Endothelial cell of umbilical vein (primary cell): ENCODE data around the gene IP6K3. TPM values are rescaled to one million over a fixed set of nuclear protein-coding genes. Genes with fewer than 3 reads are reported as not detected.

Experiments used
- BruUV-seq: library from RNA; stranded (reverse); fragments of 400-500 nt; replicated peaks from 2 replicates; lab custom pipeline; 2021; lab: Mats Ljungman, UMichigan
- CTCF ChIA-PET: fragments of 300-600, 350-600 bp; sonication (Branson Sonifier 250); formaldehyde crosslinking; loops from one replicate; lab custom pipeline; 2021; ENCODE audit warnings: antibody characterized with exemption, inconsistent platforms; lab: Charles Lee
- POLR2A ChIA-PET: fragments of 300-600, 350-600 bp; sonication (Branson Sonifier 250); formaldehyde crosslinking; loops from one replicate; lab custom pipeline; 2021; ENCODE audit warnings: antibody characterized with exemption, inconsistent platforms; lab: Charles Lee
- DNase-seq: peaks from one replicate; pipeline ENCODE4 v3.0.0-alpha.2; 2011; ENCODE audit warnings: low read depth, low spot score
- FAIRE-seq: peaks from 2 replicates; lab custom pipeline; 2011; peaks lifted over from hg19 to GRCh38; lab: Jason Lieb, UNC
- H2AFZ ChIP-seq: 2 replicates; pipeline ENCODE4 v1.6.0; 2012; ENCODE audit warnings: low read depth, low read length, control low read depth, inconsistent platforms
- H3K27ac ChIP-seq: 2 replicates; pipeline ENCODE4 v1.5.1; 2011; ENCODE audit warnings: low read depth, mild to moderate bottlenecking, control low read depth, low read length, moderate library complexity; ENCODE audit not compliant: insufficient read depth
- H3K27me3 ChIP-seq, 2 experiments: 2 replicates each; pipeline versions ENCODE4 v1.6.0 to v1.6.1; 2011; ENCODE audit warnings: low read length in 2 of 2, mixed read lengths in 1 of 2; ENCODE audit not compliant: control insufficient read depth in 2 of 2, insufficient read depth in 2 of 2
- H3K36me3 ChIP-seq, 2 experiments: 2 replicates in 1 of 2; 3 replicates in 1 of 2; pipeline ENCODE4 v1.5.1; 2011; ENCODE audit warnings: low read length in 2 of 2, mild to moderate bottlenecking in 1 of 2, moderate library complexity in 1 of 2; ENCODE audit not compliant: control insufficient read depth in 2 of 2, insufficient read depth in 2 of 2; ENCODE audit errors: extremely low read depth in 1 of 2
- H3K4me1 ChIP-seq: 3 replicates; pipeline ENCODE4 v1.5.1; 2011; ENCODE audit warnings: mild to moderate bottlenecking, low read length; ENCODE audit not compliant: control insufficient read depth, insufficient read depth; ENCODE audit errors: extremely low read depth
- H3K4me2 ChIP-seq: 2 replicates; pipeline ENCODE4 v1.6.1; 2011; ENCODE audit warnings: low read length, control low read depth, mixed read lengths; ENCODE audit not compliant: insufficient read depth
- H3K4me3 ChIP-seq, 3 experiments: fragments of 200-600 bp in 1 of 3; sonication (generic), shearing (Covaris generic) in 1 of 3; replicated peaks in 1 of 3; 2 replicates each; pipeline ENCODE4 v1.5.1; 2011 to 2016; ENCODE audit warnings: control low read depth in 3 of 3, low read length in 3 of 3, mild to moderate bottlenecking in 2 of 3, inconsistent platforms in 1 of 3, low read depth in 1 of 3, moderate library complexity in 1 of 3; ENCODE audit not compliant: insufficient read depth in 1 of 3
- H3K79me2 ChIP-seq: 2 replicates; pipeline ENCODE4 v1.6.0; 2012; ENCODE audit warnings: low read length, inconsistent platforms; ENCODE audit not compliant: control insufficient read depth, insufficient read depth
- H3K9ac ChIP-seq: replicated peaks from 2 replicates; pipeline ENCODE3; 2011; ENCODE audit warnings: low read length, control low read depth; ENCODE audit not compliant: insufficient read depth; ENCODE audit errors: extremely low read depth
- H3K9me1 ChIP-seq: replicated peaks from 3 replicates; pipeline ENCODE4 v1.6.0; 2011; ENCODE audit warnings: mild to moderate bottlenecking, low read length; ENCODE audit not compliant: control insufficient read depth, insufficient read depth; ENCODE audit errors: extremely low read depth
- H3K9me3 ChIP-seq: replicated peaks from 2 replicates; pipeline ENCODE4 v1.5.1; 2012; ENCODE audit warnings: low read length, inconsistent platforms; ENCODE audit not compliant: control insufficient read depth, insufficient read depth
- H4K20me1 ChIP-seq: replicated peaks from 2 replicates; pipeline ENCODE3; 2011; ENCODE audit warnings: mild to moderate bottlenecking, low read length; ENCODE audit not compliant: control insufficient read depth, insufficient read depth; ENCODE audit errors: extremely low read depth
- CTCF ChIP-seq, 2 donors: IDR thresholded peaks; 1 replicate in 1 of 2; 2 replicates in 1 of 2; pipeline ENCODE4 v1.5.1; 2011; ENCODE audit warnings: low read length in 2 of 2, mild to moderate bottlenecking in 2 of 2, moderate library complexity in 2 of 2, control low read depth in 1 of 2, inconsistent platforms in 1 of 2, low read depth in 1 of 2; ENCODE audit not compliant: insufficient read depth in 1 of 2; ENCODE audit errors: extremely low read depth in 1 of 2
- EZH2 ChIP-seq: IDR thresholded peaks from 2 replicates; pipeline ENCODE4 v1.6.1; 2012; ENCODE audit warnings: borderline replicate concordance, low read depth, mild to moderate bottlenecking, moderate library complexity, low read length, inconsistent platforms; ENCODE audit not compliant: severe bottlenecking
- FOS ChIP-seq: IDR thresholded peaks from 2 replicates; pipeline ENCODE4 v1.6.1; 2011; ENCODE audit warnings: mild to moderate bottlenecking, low read length, moderate library complexity, borderline replicate concordance; ENCODE audit not compliant: insufficient read depth
- GATA2 ChIP-seq: IDR thresholded peaks from 2 replicates; pipeline ENCODE4 v1.7.0; 2011; ENCODE audit warnings: low read depth, mild to moderate bottlenecking, moderate library complexity, mixed read lengths, low read length; ENCODE audit not compliant: insufficient read length, insufficient read depth
- JUN ChIP-seq: IDR thresholded peaks from 2 replicates; pipeline ENCODE4 v1.6.1; 2011; ENCODE audit warnings: borderline replicate concordance, low read depth; ENCODE audit not compliant: insufficient read length, insufficient read depth
- MAX ChIP-seq: IDR thresholded peaks from 2 replicates; pipeline ENCODE4 v1.6.1; 2011; ENCODE audit not compliant: insufficient read depth, insufficient read length
- MYC ChIP-seq: IDR thresholded peaks from one replicate; pipeline ENCODE4 v1.6.1; 2011; ENCODE audit warnings: mild to moderate bottlenecking, low read depth, low read length
- POLR2A ChIP-seq: IDR thresholded peaks from 2 replicates; pipeline ENCODE4 v1.6.1; 2012; ENCODE audit warnings: low read depth, mild to moderate bottlenecking, control low read depth, low read length
- POLR2AphosphoS5 ChIP-seq: IDR thresholded peaks from 2 replicates; pipeline ENCODE4 v1.6.1; 2012; ENCODE audit warnings: low read depth, mild to moderate bottlenecking, control low read depth, low read length, moderate library complexity; ENCODE audit not compliant: insufficient read depth
- dilution Hi-C: fragments of 300-500 bp; cut with MboI; formaldehyde crosslinking; loops from one replicate; pipeline ENCODE4 v1.15.0; 2019; ENCODE audit warnings: low sequenced_read_pairs; ENCODE audit not compliant: extremely low pct_ligation_motif_present
- intact Hi-C: fragments of 100-400 bp; cut with micrococcal nuclease; formaldehyde crosslinking; loops from one replicate; pipeline ENCODE4 v1.10.0; 2022
- polyA plus RNA-seq, 4 experiments: library from polyadenylated mRNA; depleted of rRNA in 3 of 4; stranded (reverse) in 3 of 4; unstranded in 1 of 4; fragments of >200 nt; gene quantifications; 2 replicates each; pipeline versions ENCODE4 v1.2.1 to v1.2.3, GENCODE V29; 2011 to 2012; ENCODE audit warnings: missing spikeins in 1 of 4
- total RNA-seq: library from RNA; stranded (reverse); gene quantifications from 2 replicates; pipeline ENCODE4 v1.2.3, GENCODE V29; 2021

IP6K3 gene
- total and polyA plus RNA-seq, 2 donors (not counting 3 experiments of a cell fraction or from before 2014, with no cell fraction given), result not detected

GRCh38 chr6:33696548-33697518 lies 49.9 kb downstream of the IP6K3 start:
- peaks cover 76% of the 10 kb centered on the region for H3K4me1 ChIP-seq
- H3K79me2 ChIP-seq, result peaks cover 3% of the 10 kb centered on the region
- H3K27ac ChIP-seq, result peak overlapping the region; percentile 89
- no peaks in the 10 kb centered on the region for H3K27me3 ChIP-seq
- H3K4me2 ChIP-seq, result peak overlapping the region; percentile 12
- CTCF ChIA-PET, result interaction anchor here (0.6 to 5.9 kb wide), 18 partner anchors 9 to 279 kb away, joined by 3 to 47 read pairs (median 4); partner anchors contain the start of genes CUTA and UQCC2
- POLR2A ChIA-PET, result interaction anchor here (1.1 to 1.2 kb wide), 2 partner anchors 15 to 75 kb away, joined by 3 to 4 read pairs; partner anchors contain the start of gene UQCC2
- dilution Hi-C loops, result no loop called here
- H3K9me3 ChIP-seq, result no peaks in the 10 kb centered on the region
- DNase-seq (peak; percentile 99), FAIRE-seq (peak; percentile 97)
- no TSS peak for BruUV-seq
- H3K4me3 ChIP-seq, result no peak overlapping the region
- no peaks in the 10 kb centered on the region for H3K9me1 ChIP-seq
- no peak overlapping the region for H2AFZ ChIP-seq
- no peak for TF ChIP-seq EZH2
- TF ChIP-seq GATA2, result peak; percentile 67
- no peak for TF ChIP-seq MAX
- TF ChIP-seq MYC, result peak; percentile 1
- peak; percentile 39 for TF ChIP-seq JUN
- TF ChIP-seq CTCF (IDR thresholded peaks at IDR 0.05; ENCODE audit: extremely low read depth in 1 of 2, insufficient read depth in 1 of 2, low read depth in 1 of 2, low read length in 2 of 2), result no peak
- peak; percentile 93 for TF ChIP-seq POLR2AphosphoS5
- TF ChIP-seq FOS, result peak; percentile 74
- no peak for TF ChIP-seq POLR2A
- peak overlapping the region; percentile 27 for H3K9ac ChIP-seq
- no peaks in the 10 kb centered on the region for H4K20me1 ChIP-seq
- intact Hi-C loops, result loop anchor here (2.0 kb wide), 1 partner anchor 24 kb away; no protein-coding TSS in a partner anchor
- H3K36me3 ChIP-seq, result peaks cover 0 to 6% of the 10 kb centered on the region in 2 experiments
